Measurements from ENCODE around the gene ZP2. TPM values are rescaled to one million over a fixed set of nuclear protein-coding genes. Genes with fewer than 3 reads are reported as not detected.

The ZP2 gene
- total and polyA plus RNA-seq, 9 of the 15 experiments (the other 6 are each of a cell fraction or from before 2014, with no cell fraction given), result not detected

DNA sequence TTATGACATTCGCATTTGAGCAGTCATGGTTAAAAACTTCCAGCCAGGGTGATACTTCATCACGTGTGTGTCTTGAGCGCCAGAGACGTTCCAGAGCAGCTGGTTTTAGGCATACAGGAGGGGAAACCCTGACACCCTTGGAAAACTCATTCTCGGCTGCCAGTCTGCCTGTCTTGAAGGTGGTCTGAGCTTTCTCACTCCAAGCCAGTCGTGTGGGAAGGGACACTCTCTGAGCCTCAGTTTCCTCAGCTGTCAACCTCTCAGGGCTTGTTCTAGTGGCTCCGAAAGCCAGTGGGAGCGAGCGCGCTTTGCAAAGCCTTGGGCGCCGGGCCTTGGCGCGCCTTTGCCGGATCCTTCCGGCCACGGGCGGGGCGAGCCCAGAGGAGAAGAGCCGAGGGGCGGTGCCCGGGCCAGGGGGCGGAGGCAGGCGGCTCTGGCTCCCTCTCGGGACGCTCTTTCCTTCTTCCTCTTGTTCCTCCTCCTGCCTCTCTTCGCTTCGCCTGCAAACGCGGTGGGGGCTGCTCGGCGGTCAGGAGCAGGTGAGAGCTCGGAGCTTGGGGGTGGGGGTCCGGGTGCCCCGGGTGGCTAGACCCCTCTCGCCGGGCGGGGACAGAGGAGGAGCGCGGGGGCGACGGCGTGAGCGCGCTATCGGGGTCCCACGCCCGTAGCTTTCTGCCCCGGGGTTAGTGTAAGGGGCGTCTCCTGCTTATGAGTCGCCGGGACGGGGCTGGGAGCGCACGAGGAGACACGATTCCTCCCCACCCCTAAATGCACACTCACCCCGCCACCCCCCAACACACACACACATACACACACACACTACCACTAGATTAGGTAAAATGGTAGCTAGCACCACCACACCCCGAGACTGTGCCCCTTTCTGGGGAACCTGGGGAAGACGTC lies 52.9 kb downstream of the ZP2 start, which contains the start of gene LDAF1 (continued):
- TF ChIP-seq HMGN3 (IDR thresholded peaks at IDR 0.05; ENCODE audit: borderline replicate concordance, extremely low read depth, insufficient read length, low read depth, low read length) (peak; percentile 75), RB1 (IDR thresholded peaks at IDR 0.05; ENCODE audit: low read depth) (peak; percentile 84; the same call in 1 of the 2 replicates), POLR3A (IDR thresholded peaks at IDR 0.05; ENCODE audit: borderline replicate concordance, extremely low read depth, insufficient read depth, insufficient read length) (no peak), POLR2B (IDR thresholded peaks at IDR 0.05; ENCODE audit: low read depth, partially characterized antibody) (peak; percentile 25), ZBTB17 (CRISPR knock-in tag; IDR thresholded peaks at IDR 0.05) (peak; percentile 65), CXXC5 (CRISPR knock-in tag; IDR thresholded peaks at IDR 0.05) (peak; percentile 51), E2F6 (IDR thresholded peaks at IDR 0.05; ENCODE audit: borderline replicate concordance in 1 of 2, extremely low read depth in 1 of 2, insufficient read depth in 1 of 2, insufficient read length in 1 of 2, low read depth in 1 of 2, low read length in 1 of 2, poor library complexity in 1 of 2, severe bottlenecking in 1 of 2) (peak in 1 of 2 experiments; percentile 76), TAF1 (IDR thresholded peaks at IDR 0.05; ENCODE audit: control insufficient read depth, extremely low read depth, insufficient read depth, low read length, severe bottlenecking) (peak; percentile 51), SNIP1 (IDR thresholded peaks at IDR 0.05; ENCODE audit: low read depth) (no peak), KDM5B (IDR thresholded peaks at IDR 0.05; ENCODE audit: insufficient replicate concordance, low read depth, low read length) (peak; percentile 61), RERE (CRISPR knock-in tag; IDR thresholded peaks at IDR 0.05; ENCODE audit: borderline replicate concordance) (no peak), MTA2 (IDR thresholded peaks at IDR 0.05; ENCODE audit: low read depth) (no peak), YBX1 (IDR thresholded peaks at IDR 0.05) (no peak)
- TF ChIP-seq, protein P1, sequence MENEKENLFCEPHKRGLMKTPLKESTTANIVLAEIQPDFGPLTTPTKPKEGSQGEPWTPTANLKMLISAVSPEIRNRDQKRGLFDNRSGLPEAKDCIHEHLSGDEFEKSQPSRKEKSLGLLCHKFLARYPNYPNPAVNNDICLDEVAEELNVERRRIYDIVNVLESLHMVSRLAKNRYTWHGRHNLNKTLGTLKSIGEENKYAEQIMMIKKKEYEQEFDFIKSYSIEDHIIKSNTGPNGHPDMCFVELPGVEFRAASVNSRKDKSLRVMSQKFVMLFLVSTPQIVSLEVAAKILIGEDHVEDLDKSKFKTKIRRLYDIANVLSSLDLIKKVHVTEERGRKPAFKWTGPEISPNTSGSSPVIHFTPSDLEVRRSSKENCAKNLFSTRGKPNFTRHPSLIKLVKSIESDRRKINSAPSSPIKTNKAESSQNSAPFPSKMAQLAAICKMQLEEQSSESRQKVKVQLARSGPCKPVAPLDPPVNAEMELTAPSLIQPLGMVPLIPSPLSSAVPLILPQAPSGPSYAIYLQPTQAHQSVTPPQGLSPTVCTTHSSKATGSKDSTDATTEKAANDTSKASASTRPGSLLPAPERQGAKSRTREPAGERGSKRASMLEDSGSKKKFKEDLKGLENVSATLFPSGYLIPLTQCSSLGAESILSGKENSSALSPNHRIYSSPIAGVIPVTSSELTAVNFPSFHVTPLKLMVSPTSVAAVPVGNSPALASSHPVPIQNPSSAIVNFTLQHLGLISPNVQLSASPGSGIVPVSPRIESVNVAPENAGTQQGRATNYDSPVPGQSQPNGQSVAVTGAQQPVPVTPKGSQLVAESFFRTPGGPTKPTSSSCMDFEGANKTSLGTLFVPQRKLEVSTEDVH (IDR thresholded peaks at IDR 0.05; ENCODE audit: low read depth, partially characterized antibody), result peak; percentile 53
